Ovary (tissue), 9 donors: ENCODE results near the gene PNLIPRP2. TPM values are rescaled to one million over a fixed set of nuclear protein-coding genes. Genes with fewer than 3 reads are reported as not detected.

Experiments
- DNase-seq, 5 donors: peaks; one replicate each; pipeline ENCODE4 v3.0.0-alpha.2; 2019 to 2020
- H3K27ac ChIP-seq, 2 donors: fragments of 200-600 bp; one replicate each; pipeline versions ENCODE4 v1.5.1 to v1.8.0; 2019 to 2022
- H3K27me3 ChIP-seq: fragments of 200-600 bp; one replicate; pipeline ENCODE4 v1.8.0; 2022
- H3K36me3 ChIP-seq: fragments of 200-600 bp; sonication (generic); one replicate; pipeline ENCODE4 v1.5.1; 2019
- H3K4me1 ChIP-seq: one replicate; pipeline ENCODE4 v1.8.1; 2013; ENCODE audit warnings: mild to moderate bottlenecking, moderate library complexity; ENCODE audit not compliant: insufficient read depth
- H3K4me3 ChIP-seq: fragments of 200-600 bp; sonication (generic); one replicate; pipeline ENCODE4 v1.5.1; 2017
- H3K9me3 ChIP-seq, 2 donors: fragments of 200-600 bp in 1 of 2; sonication (generic) in 1 of 2; one replicate each; pipeline versions ENCODE4 v1.5.1 to v1.8.1; 2013 to 2019; ENCODE audit warnings: mild to moderate bottlenecking in 1 of 2, moderate library complexity in 1 of 2
- CTCF ChIP-seq, 3 donors: fragments of 450-650 bp in 2 of 3; fragments of 200-600 bp in 1 of 3; IDR thresholded peaks; one replicate each; pipeline versions ENCODE4 v1.5.1 to v1.8.0; 2016 to 2022; ENCODE audit warnings: antibody characterized with exemption in 3 of 3, mild to moderate bottlenecking in 1 of 3
- EP300 ChIP-seq: sonication (generic); formaldehyde crosslinking; IDR thresholded peaks from one replicate; pipeline ENCODE4 v1.6.1; 2017; ENCODE audit warnings: antibody characterized with exemption
- POLR2A ChIP-seq: fragments of 450-650 bp; IDR thresholded peaks from one replicate; pipeline ENCODE4 v1.6.1; 2017; ENCODE audit warnings: antibody characterized with exemption, mild to moderate bottlenecking, moderate library complexity
- WGBS, 3 donors: extraction: QIAGEN DNeasy Blood & Tissue Kit in 1 of 3; methylation state at CpG; one replicate each; pipeline versions ENCODE4 v1.1.5 to v1.1.7; 2013 to 2017; 5-methylcytosine and 5-hydroxymethylcytosine counted together
- intact Hi-C, 4 donors: fragments of 100-400 bp; cut with DNase I; formaldehyde crosslinking; loops; one replicate each; pipeline versions ENCODE4 v1.11.0 to v1.15.1; 2022 to 2023
- polyA plus RNA-seq, 2 donors: library from polyadenylated mRNA; stranded (reverse); fragments of 200-250 nt in 1 of 2; fragments of 350-450 nt in 1 of 2; fragmentation: Illumina TruSeq in 1 of 2; extraction: RNeasy Lipid Tissue Mini Kit (QIAGEN cat#74804) in 1 of 2; gene quantifications; one replicate each; pipeline ENCODE4 v1.2.3, GENCODE V29; 2013 to 2014
- total RNA-seq, 7 donors: library from RNA; depleted of rRNA in 2 of 7; stranded (reverse); fragments of >200 nt in 2 of 7; fragmentation: NEBNext Ultra II Directional in 3 of 7; extraction: Animal tissue kit (Norgen Biotek cat#: 25700) in 3 of 7; gene quantifications; one replicate each; pipeline versions ENCODE4 v1.1.0 to v1.2.4, GENCODE V29; 2016 to 2023
- donor health status: DM: no; HTN: no; CAD: no; lungs with moderate emphysema.
- donor health status: DM: no; HTN: no; CAD: no.
- donor health status: Bipolar disorder and iron deficiency.
- donor health status: DM: yes; HTN: yes; CAD: no.
- donor health status: DM: no; HTN: no; CAD: no.
- donor health status: DM: yes; HTN: yes; CAD: no.

Gene PNLIPRP2
- total and polyA plus RNA-seq, 9 donors: 0.15 to 1.4 (median 0.24) TPM; not detected in 4

DNA sequence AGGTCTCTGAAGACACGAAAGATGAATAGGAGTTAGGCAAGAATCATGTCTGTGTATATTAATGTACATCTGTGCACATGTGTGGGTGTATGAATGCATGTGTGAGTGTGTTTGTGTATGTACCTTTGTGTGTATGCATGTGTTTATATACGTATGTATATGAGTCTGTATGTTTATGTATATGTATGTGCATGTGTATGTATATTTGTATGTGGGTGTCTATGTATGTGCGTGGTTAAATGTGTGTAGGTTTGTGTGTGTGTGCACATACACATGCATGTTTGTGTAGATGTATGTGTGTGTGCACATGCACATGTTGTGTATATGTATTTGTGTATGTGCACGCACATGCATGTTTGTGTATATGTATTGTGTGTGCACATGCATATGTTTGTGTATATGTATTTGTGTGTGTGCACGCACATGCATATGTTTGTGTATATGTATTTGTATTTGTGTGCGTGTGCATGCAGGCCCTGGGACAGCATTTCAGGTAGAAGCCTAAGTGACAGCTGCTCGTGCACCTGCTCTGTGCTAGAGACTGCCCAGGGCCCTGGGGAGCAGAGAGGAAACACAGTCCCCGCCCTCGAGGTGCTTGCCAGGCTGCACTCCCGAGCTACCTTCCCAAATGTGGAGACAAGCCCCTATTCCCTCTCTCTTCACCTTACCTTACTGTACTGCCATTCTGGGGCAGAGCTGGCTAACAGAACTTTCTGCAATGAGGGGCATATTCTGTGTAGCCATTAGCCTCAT lies 17.9 kb upstream of the PNLIPRP2 start:
- intact Hi-C loops: no loop called here
- Histone ChIP-seq H3K36me3 (no peaks in the 10 kb centered on the region), H3K4me1 (no peaks in the 10 kb centered on the region), H3K27ac (no peak overlapping the region), H3K4me3 (no peak overlapping the region), H3K27me3 (no peaks in the 10 kb centered on the region), H3K9me3 (no peaks in the 10 kb centered on the region)
- WGBS, 3 donors: 79 to 81% (median 81%) methylated on average over 10 of the region's 10 CpGs
- no peak for DNase-seq
- TF ChIP-seq EP300 (no peak), POLR2A (no peak), CTCF (IDR thresholded peaks at IDR 0.05) (no peak)

DNA sequence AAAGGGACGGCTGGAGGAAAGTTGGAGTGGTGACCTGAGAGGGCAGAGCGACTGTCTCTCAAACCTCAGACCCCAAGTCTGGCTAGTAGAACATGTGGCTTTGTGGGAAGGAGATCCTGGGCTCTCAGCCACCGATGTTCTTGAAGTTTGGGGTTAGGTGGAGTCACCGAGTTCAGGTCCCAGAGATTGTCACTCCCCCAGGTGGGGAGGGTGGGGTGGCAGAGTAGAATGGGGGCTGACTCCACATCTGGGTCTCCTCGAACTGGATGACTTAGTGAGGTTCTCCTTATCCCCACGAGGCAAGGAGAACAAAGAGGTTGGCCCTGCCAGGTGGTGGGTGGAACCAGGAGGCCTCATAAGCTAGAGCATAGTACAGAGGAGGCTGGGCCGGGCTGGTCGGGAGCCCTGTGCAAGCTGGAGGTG lies 14.7 kb upstream of the PNLIPRP2 start:
- intact Hi-C loops: no loop called here
- Histone ChIP-seq H3K4me1 (no peaks in the 10 kb centered on the region), H3K27ac (no peak overlapping the region), H3K9me3 (peaks cover 0 to 4% of the 10 kb centered on the region in 2 donors), H3K36me3 (no peaks in the 10 kb centered on the region), H3K27me3 (no peaks in the 10 kb centered on the region), H3K4me3 (no peak overlapping the region)
- TF ChIP-seq EP300 (no peak), CTCF (IDR thresholded peaks at IDR 0.05) (no peak), POLR2A (no peak)
- 57 to 60% (median 58%) methylated on average over 8 of the region's 8 CpGs for WGBS, 3 donors
- no peak for DNase-seq

DNA sequence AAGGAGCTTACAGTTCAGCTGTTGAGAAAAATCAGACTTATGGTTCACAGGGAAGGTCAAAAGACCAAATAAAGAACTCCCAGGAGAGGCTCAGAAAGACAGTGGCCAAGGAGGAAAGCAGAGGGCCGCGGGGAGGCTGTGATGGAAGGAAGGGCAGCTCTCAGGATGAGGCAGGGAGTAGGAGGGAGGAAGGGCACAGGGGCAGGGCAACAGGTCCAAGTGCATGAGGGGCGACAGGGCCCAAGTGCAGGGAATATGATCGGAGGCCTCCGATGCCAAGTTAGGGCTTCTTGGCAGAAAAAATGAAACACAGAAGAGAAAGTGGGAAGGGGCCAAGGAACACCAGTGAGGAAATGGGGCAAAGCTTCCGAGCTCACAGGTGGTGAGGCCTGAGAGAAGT lies 13.4 kb upstream of the PNLIPRP2 start:
- intact Hi-C loops: no loop called here
- DNase-seq: no peak
- 71 to 80% (median 77%) methylated on average over 6 of the region's 6 CpGs for WGBS, 3 donors
- Histone ChIP-seq H3K4me1 (no peaks in the 10 kb centered on the region), H3K27me3 (no peaks in the 10 kb centered on the region), H3K9me3 (peaks cover 0 to 4% of the 10 kb centered on the region in 2 donors), H3K27ac (no peak overlapping the region), H3K36me3 (no peaks in the 10 kb centered on the region), H3K4me3 (no peak overlapping the region)
- TF ChIP-seq POLR2A (no peak), EP300 (no peak), CTCF (IDR thresholded peaks at IDR 0.05) (no peak)

- TF ChIP-seq CTCF (IDR thresholded peaks at IDR 0.05): no peak
- H3K4me3 ChIP-seq: peak overlapping the region; percentile 14
Measured at GRCh38 chr10:116608686-116609594, 11.8 kb upstream of the PNLIPRP2 start.

More at GRCh38 chr10:116608686-116609594, 11.8 kb upstream of the PNLIPRP2 start:
- Histone ChIP-seq H3K36me3 (no peaks in the 10 kb centered on the region), H3K9me3 (peaks cover 0 to 4% of the 10 kb centered on the region in 2 donors), H3K4me1 (no peaks in the 10 kb centered on the region), H3K27me3 (no peaks in the 10 kb centered on the region), H3K27ac (no peak overlapping the region)
- DNase-seq: no peak
- intact Hi-C loops: no loop called here
- WGBS, 3 donors: 43 to 49% (median 48%) methylated on average over 35 to 41 of the region's 41 CpGs
